Right lung (tissue), 5 donors: ENCODE results near the gene MIS18A. TPM values are rescaled to one million over a fixed set of nuclear protein-coding genes. Genes with fewer than 3 reads are reported as not detected.
A peak's percentile ranks its signal among the peaks of the same experiment; 100 is the strongest.

Experiments
- DNase-seq, 2 donors: peaks; one replicate each; pipeline ENCODE4 v3.0.0-alpha.2; 2013
- polyA plus RNA-seq, 5 donors: library from polyadenylated mRNA; unstranded; fragments of 120-200 nt; gene quantifications; one replicate each; pipeline versions ENCODE4 v1.2.1 to v1.2.3, GENCODE V29; 2013; ENCODE audit warnings: inconsistent platforms in 1 of 5, low replicate concordance in 1 of 5; ENCODE audit not compliant: insufficient read length in 5 of 5, insufficient read depth in 1 of 5

Gene MIS18A
- polyA plus RNA-seq, 5 donors: 16.6 to 27.2 (median 18.6) TPM

GRCh38 chr21:32256873-32257620, 21.8 kb downstream of the MIS18A start:
- DNase-seq: peak; percentile 83 to 90

DNA sequence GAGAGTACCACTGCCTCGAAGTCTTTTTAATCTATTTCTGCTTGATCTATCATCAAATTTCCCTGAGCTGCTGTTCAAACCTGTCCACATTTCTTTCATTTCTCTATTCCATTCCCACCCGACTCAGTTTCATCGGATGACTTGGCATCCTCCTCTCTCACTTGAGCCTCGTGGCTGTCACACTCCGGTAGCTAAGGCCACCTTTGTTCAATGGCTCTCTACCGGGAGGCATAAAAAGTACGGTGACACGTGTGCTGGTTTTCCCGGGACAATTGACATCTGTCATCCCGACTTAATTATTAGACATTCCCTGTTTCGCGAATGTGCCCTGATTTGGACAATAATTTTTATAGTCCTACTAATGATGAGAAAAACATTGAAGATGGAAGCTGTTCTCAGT, 22.6 kb downstream of the MIS18A start:
- DNase-seq: no peak

DNA sequence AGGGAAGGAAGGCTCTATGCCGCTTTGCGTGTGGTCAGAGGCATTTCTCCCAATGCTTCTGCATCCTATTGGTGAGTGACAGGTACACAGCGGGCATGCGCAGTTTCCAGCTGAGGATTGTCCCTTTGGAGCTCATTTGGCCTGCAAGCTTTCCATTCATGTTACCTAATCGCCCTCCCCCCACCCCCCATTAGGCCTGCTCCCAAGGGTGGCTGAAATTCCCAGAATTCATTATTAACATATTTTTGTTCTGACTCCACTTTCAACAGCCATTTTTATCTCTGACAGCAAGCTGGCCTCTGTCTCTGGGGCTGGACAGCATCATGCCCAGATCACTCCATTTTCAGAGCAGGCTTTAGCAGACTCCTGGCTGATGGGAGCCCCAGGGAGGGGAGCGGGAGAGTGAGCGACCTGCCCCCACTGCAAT, 25.6 kb downstream of the MIS18A start:
- no peak for DNase-seq

- no peak for DNase-seq
Observed at GRCh38 chr21:32252136-32252535, 26.7 kb downstream of the MIS18A start.

GRCh38 chr21:32249511-32250280, 29.2 kb downstream of the MIS18A start:
- no peak for DNase-seq

- no peak for DNase-seq
Observed at GRCh38 chr21:32248571-32249461, 30.0 kb downstream of the MIS18A start.

- DNase-seq: no peak
Observed at GRCh38 chr21:32246571-32247140, 32.2 kb downstream of the MIS18A start.

DNA sequence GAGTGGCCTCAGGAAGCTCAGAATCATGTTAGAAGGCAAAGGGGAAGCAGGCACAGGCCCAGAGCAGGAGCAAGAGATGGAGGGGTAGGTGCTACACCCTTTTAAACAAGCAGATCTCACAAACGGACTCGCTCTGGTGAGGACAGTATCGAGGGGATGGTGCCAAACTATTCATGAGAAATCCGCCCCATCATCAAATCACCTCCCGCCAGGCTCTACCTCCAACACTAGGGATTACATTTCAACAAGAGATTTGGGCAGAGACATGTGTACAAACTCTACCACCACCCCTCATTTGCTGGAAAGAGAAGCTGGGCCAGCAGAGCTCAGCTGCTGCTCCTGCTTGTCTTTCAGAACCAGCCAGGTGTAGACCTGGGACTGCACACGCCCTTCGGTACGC, 32.9 kb downstream of the MIS18A start:
- DNase-seq: no peak

DNA sequence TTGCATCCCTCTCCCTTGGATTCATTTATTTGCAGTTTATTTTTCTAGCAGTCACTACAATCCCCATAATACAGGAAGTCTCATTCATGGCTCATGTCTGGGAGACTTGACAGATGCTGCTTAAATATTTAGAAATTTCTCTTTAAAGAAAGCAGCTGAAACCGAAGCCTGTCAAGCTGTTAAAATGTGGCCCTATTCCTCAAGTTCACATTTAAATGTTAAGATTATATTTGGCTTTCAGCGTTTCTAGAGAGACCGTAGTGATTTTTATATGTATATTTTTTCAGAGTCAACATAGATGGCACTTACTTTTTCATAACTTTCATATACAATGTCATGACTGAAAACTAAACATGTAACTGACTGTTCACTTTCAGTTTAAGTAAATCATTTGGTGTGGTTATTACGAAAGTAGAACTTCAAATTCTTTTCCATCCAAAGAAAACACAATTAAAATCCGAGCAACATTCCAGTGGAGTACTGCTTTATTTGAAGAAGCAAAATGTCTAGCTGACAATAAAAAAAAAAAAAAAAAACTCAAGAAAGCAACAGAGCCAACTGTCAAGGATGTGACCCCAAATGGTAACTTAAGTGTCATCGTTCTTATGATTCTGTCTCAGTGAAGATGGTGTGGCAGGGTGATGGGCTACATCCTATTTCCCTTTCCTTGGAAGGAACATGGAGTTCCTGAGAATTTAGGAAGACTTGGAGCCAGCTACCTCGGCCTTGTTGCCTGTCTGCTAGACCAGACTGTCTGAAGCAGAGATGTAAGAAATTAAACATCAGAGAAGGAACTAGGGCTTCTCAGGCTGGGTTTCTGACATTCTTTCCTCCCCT, 37.8 kb downstream of the MIS18A start:
- DNase-seq: peak; percentile 52 to 61

DNA sequence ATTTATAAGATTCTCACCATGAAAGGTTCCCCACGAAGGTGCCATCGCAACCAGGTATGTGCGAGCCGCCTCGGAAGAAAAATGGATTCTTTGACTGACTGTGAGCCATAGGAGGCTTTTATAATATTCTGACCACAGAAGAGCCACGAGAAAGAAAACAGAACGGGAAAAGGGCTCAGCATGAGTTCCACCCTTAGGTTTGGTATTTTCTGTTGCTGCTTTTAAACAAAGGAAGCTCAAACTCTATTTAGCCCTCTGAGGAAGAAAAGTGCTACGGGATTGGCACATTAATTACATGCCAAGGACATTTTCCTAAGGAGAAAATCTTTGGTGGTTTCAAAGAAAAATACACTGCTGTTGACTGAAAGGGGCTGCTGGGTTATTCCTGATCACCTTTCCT, 39.3 kb downstream of the MIS18A start:
- no peak for DNase-seq

GRCh38 chr21:32238063-32238462, 40.8 kb downstream of the MIS18A start:
- no peak for DNase-seq

DNA sequence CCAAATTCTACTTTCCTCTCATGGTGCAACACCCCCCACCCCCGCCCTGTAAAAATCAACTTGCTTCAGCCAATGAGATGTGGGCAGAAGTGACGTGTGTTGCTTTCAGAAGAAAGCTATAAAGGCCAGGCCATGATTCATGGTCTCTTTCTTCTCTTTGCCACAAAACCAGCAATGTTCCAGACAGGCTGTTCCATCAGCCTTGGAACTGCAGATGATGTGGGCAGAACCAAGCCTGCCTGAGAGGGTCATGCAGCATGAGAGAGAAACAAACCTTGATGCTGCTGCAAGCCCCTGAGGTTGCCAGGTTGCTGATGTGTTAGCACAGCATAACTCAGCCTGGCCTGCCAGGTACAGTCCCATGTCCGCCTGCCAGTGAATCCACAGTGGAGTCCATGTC, 41.8 kb downstream of the MIS18A start:
- DNase-seq: no peak

GRCh38 chr21:32233722-32234301, 45.0 kb downstream of the MIS18A start:
- no peak for DNase-seq

GRCh38 chr21:32233055-32233546, 45.7 kb downstream of the MIS18A start:
- DNase-seq: no peak

GRCh38 chr21:32226444-32226843, 52.4 kb downstream of the MIS18A start:
- DNase-seq: no peak

Other genes with a start within 250 kb of the MIS18A start
- under 1 TPM in 2 of 5 donors, not detected in 3; 0.21 to 0.34 TPM for gene MRAP, start 19.8 kb upstream of the MIS18A start, polyA plus RNA-seq
- 10 to 100 TPM; 10.0 to 15.3 (median 13.2) TPM for gene URB1, start 114.0 kb upstream of the MIS18A start, polyA plus RNA-seq
- 1 to 10 TPM; 3.2 to 7.3 (median 5.2) TPM for gene EVA1C, start 133.7 kb upstream of the MIS18A start, polyA plus RNA-seq